ACC112 (cell line): ENCODE results near the gene SIX1.

ENCODE experiments used
- H2AFZ ChIP-seq: fragments of 200-600 bp; sonication (generic); one replicate; pipeline ENCODE4 v1.6.0; 2017; ENCODE audit warnings: antibody characterized with exemption, low read length; ENCODE audit not compliant: unreplicated experiment
- H3K27ac ChIP-seq: fragments of 200-600 bp; sonication (generic); 2 replicates; pipeline ENCODE4 v1.5.1; 2014; ENCODE audit warnings: low read depth, mild to moderate bottlenecking, antibody characterized with exemption, low read length, moderate library complexity
- H3K27me3 ChIP-seq: fragments of 200-600 bp; sonication (generic); 2 replicates; pipeline ENCODE4 v1.6.1; 2014; ENCODE audit warnings: mild to moderate bottlenecking, antibody characterized with exemption, low read length, moderate library complexity, mixed read lengths; ENCODE audit not compliant: insufficient read depth
- H3K36me3 ChIP-seq: fragments of 200-600 bp; sonication (generic); 2 replicates; pipeline ENCODE4 v1.6.1; 2016; ENCODE audit warnings: mild to moderate bottlenecking, antibody characterized with exemption, low read length, moderate library complexity, mixed read lengths; ENCODE audit not compliant: insufficient read depth
- H3K4me1 ChIP-seq: fragments of 200-600 bp; sonication (generic); one replicate; pipeline ENCODE4 v1.6.1; 2016; ENCODE audit warnings: low read length, mixed read lengths; ENCODE audit not compliant: insufficient read depth, unreplicated experiment, control insufficient read depth
- H3K4me3 ChIP-seq: fragments of 200-600 bp; sonication (generic); 2 replicates; pipeline ENCODE4 v1.5.1; 2014; ENCODE audit warnings: mild to moderate bottlenecking, low read depth, low read length
- H3K79me2 ChIP-seq: fragments of 200-600 bp; sonication (generic); one replicate; pipeline ENCODE4 v1.6.0; 2016; ENCODE audit warnings: low read length; ENCODE audit not compliant: control insufficient read depth, unreplicated experiment, insufficient read depth

The SIX1 gene

GRCh38 chr14:60648934-60649874 is at the start of gene SIX1:
SIX1 (minus strand) TSS chr14:60649477; CDS start chr14:60649189, 288 bp downstream.
- Histone ChIP-seq H3K4me3 (peak within 1 kb of the TSS; percentile 80), H3K4me1 (peaks cover 13% of the 10 kb centered on the region), H3K36me3 (no peaks in the 10 kb centered on the region; the same call in 1 of the 2 replicates), H2AFZ (peak within 1 kb of the TSS; percentile 92), H3K79me2 (peaks cover 50% of the 10 kb centered on the region), H3K27me3 (no peaks in the 10 kb centered on the region), H3K27ac (peak within 1 kb of the TSS; percentile 66)

GRCh38 chr14:60695327-60695726 is 46.0 kb upstream of the SIX1 start:
- Histone ChIP-seq H3K27ac (no peak overlapping the region), H3K79me2 (no peaks in the 10 kb centered on the region), H3K27me3 (no peaks in the 10 kb centered on the region), H3K4me1 (no peaks in the 10 kb centered on the region), H3K36me3 (no peaks in the 10 kb centered on the region), H3K4me3 (no peak overlapping the region), H2AFZ (no peak overlapping the region)

GRCh38 chr14:60691383-60692113 is 42.3 kb upstream of the SIX1 start:
- Histone ChIP-seq H3K36me3 (no peaks in the 10 kb centered on the region), H3K4me3 (no peak overlapping the region), H3K27me3 (no peaks in the 10 kb centered on the region), H3K79me2 (no peaks in the 10 kb centered on the region), H3K4me1 (no peaks in the 10 kb centered on the region), H2AFZ (no peak overlapping the region), H3K27ac (no peak overlapping the region)

GRCh38 chr14:60686865-60687264 is 37.6 kb upstream of the SIX1 start:
- Histone ChIP-seq H2AFZ (no peak overlapping the region), H3K27ac (no peak overlapping the region), H3K4me3 (no peak overlapping the region), H3K27me3 (no peaks in the 10 kb centered on the region), H3K36me3 (no peaks in the 10 kb centered on the region), H3K4me1 (no peaks in the 10 kb centered on the region), H3K79me2 (no peaks in the 10 kb centered on the region)

GRCh38 chr14:60684203-60684602 is 34.9 kb upstream of the SIX1 start:
- Histone ChIP-seq H3K4me3 (no peak overlapping the region), H3K27me3 (no peaks in the 10 kb centered on the region), H3K79me2 (no peaks in the 10 kb centered on the region), H3K36me3 (no peaks in the 10 kb centered on the region), H3K27ac (no peak overlapping the region), H2AFZ (no peak overlapping the region), H3K4me1 (no peaks in the 10 kb centered on the region)

- no peaks in the 10 kb centered on the region for H3K36me3 ChIP-seq
- no peaks in the 10 kb centered on the region for H3K4me1 ChIP-seq
- H3K79me2 ChIP-seq: no peaks in the 10 kb centered on the region
- no peak overlapping the region for H3K27ac ChIP-seq
- no peak overlapping the region for H3K4me3 ChIP-seq
- H2AFZ ChIP-seq: no peak overlapping the region
- H3K27me3 ChIP-seq: no peaks in the 10 kb centered on the region
Observed at GRCh38 chr14:60681271-60681670, 32.0 kb upstream of the SIX1 start.

- Histone ChIP-seq H3K36me3 (no peaks in the 10 kb centered on the region), H3K27ac (no peak overlapping the region), H3K79me2 (no peaks in the 10 kb centered on the region), H3K4me1 (no peaks in the 10 kb centered on the region), H3K4me3 (no peak overlapping the region), H2AFZ (no peak overlapping the region), H3K27me3 (no peaks in the 10 kb centered on the region)
Observed at GRCh38 chr14:60680511-60680910, 31.2 kb upstream of the SIX1 start.

- H2AFZ ChIP-seq: no peak overlapping the region
- no peaks in the 10 kb centered on the region for H3K27me3 ChIP-seq
- no peak overlapping the region for H3K4me3 ChIP-seq
- no peak overlapping the region for H3K27ac ChIP-seq
- H3K79me2 ChIP-seq: no peaks in the 10 kb centered on the region
- H3K4me1 ChIP-seq: no peaks in the 10 kb centered on the region
- no peaks in the 10 kb centered on the region for H3K36me3 ChIP-seq
Observed at GRCh38 chr14:60679566-60680258, 30.4 kb upstream of the SIX1 start.

GRCh38 chr14:60677701-60678100 is 28.4 kb upstream of the SIX1 start:
- no peak overlapping the region for H3K27ac ChIP-seq
- no peaks in the 10 kb centered on the region for H3K36me3 ChIP-seq

GRCh38 chr14:60670989-60671388 is 21.7 kb upstream of the SIX1 start:
- H3K27me3 ChIP-seq: no peaks in the 10 kb centered on the region
- no peak overlapping the region for H3K4me3 ChIP-seq
- no peak overlapping the region for H3K27ac ChIP-seq
- H3K36me3 ChIP-seq: no peaks in the 10 kb centered on the region
- H3K79me2 ChIP-seq: no peaks in the 10 kb centered on the region
- H2AFZ ChIP-seq: no peak overlapping the region
- no peaks in the 10 kb centered on the region for H3K4me1 ChIP-seq

More at GRCh38 chr14:60677701-60678100, 28.4 kb upstream of the SIX1 start:
- H2AFZ ChIP-seq: no peak overlapping the region
- no peaks in the 10 kb centered on the region for H3K4me1 ChIP-seq
- no peaks in the 10 kb centered on the region for H3K27me3 ChIP-seq
- no peak overlapping the region for H3K4me3 ChIP-seq
- H3K79me2 ChIP-seq: no peaks in the 10 kb centered on the region
